T-helper 17 cell (primary cell): ENCODE measurements around the gene XYLT1. TPM values are rescaled to one million over a fixed set of nuclear protein-coding genes. Genes with fewer than 3 reads are reported as not detected.

Experiments used
- ATAC-seq: fragments of 150-1000 bp; cut with Tn5 transposase; 2 replicates; pipeline ENCODE4 v1.10.0; 2021; ENCODE audit warnings: mild to moderate bottlenecking, moderate library complexity
- DNase-seq, 3 donors: peaks; one replicate each; pipeline versions ENCODE4 v3.0.0 to v3.0.0-alpha.2; 2020 to 2021
- H3K9me3 ChIP-seq: one replicate; pipeline ENCODE4 v1.7.0; 2013; ENCODE audit warnings: low read length, mild to moderate bottlenecking; ENCODE audit not compliant: control insufficient read depth, poor library complexity, severe bottlenecking
- H3K27ac Mint-ChIP-seq: one replicate; pipeline ENCODE4 v1.8.0; 2022; ENCODE audit warnings: mild to moderate bottlenecking, moderate library complexity, mixed read lengths
- H3K27me3 Mint-ChIP-seq: one replicate; pipeline ENCODE4 v1.8.0; 2022; ENCODE audit warnings: mixed read lengths
- H3K36me3 Mint-ChIP-seq: one replicate; pipeline ENCODE4 v1.8.0; 2022; ENCODE audit warnings: low read depth, mixed read lengths
- H3K4me1 Mint-ChIP-seq: one replicate; pipeline ENCODE4 v1.8.0; 2022; ENCODE audit warnings: mild to moderate bottlenecking, mixed read lengths
- H3K4me3 Mint-ChIP-seq: one replicate; pipeline ENCODE4 v1.8.0; 2022; ENCODE audit warnings: mild to moderate bottlenecking, moderate library complexity, mixed read lengths
- total RNA-seq, 4 donors: library from RNA in 2 of 4; stranded (reverse) in 2 of 4; gene quantifications; one replicate each; pipeline ENCODE4 v1.2.3 and lab custom pipeline; 2022 to 2026

The XYLT1 gene
- total RNA-seq, 2 donors from 2014 or later: 33.8 to 57.3 TPM

DNA sequence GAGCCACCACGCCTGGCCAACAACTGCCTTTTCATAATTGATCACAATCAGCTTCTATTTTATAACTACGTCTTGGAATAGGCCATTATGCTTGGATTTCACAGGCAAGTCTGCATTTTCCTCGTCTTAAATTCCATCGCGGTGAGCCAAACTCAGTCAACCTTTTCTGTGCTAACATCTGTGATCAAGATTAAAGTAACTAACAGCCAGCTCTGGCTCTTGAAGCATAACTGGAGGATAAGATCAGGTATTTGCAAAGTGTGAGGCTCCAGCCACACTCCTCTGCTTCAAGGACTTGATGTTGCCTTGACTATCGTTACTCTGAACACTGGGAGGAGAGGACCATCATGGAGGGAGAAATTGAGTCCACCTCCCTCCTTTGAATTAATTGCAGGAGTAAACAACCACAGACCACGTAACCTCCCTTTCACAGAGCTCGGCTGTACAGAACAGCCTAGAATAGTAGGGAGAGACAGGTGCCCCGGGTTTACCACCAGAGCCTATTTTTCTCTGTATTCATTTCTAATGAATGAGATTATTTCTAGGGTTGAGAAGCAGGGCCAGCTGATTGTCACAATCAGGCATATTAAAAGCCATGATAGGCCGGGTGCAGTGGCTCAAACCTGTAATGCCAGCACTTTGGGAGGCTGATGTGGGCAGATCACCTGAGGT is 143.0 kb downstream of the XYLT1 start:
- no peaks in the 10 kb centered on the region for H3K9me3 ChIP-seq
- ATAC-seq: no peak
- no peak for DNase-seq
- Mint-ChIP-seq H3K27me3 (no peaks in the 10 kb centered on the region), H3K36me3 (peaks cover 2% of the 10 kb centered on the region), H3K4me3 (no peak overlapping the region), H3K27ac (peak overlapping the region; percentile 9), H3K4me1 (peaks cover 13% of the 10 kb centered on the region)

DNA sequence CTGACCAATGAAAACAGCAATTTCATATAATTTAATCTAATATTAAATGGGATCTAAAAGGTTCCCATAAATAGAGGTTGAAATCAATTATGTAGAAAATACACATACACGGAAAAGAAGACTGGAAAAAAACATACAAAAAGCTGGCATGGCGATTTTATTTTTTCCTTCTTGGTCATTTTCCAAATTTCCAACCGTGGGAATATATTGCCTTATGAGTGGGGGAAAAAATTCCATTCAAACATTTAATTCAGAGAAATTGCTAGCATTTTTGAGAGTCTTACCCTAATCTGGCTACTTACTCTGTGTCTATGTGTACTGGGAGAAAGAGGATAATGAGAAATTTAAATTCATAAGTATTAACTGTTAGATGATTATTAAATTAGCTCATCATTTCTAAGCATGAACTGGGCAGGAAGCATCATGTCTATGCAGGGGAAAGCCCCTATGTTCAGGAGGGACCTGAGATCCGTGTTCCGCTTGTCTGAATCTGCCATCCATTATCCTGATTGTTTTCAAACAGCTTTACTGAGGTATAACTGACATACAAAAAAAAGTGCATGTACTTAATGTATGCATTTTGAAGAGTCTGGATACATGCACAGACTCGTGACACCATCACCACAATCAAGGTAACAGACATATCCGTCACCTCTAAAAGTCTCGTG is 145.2 kb downstream of the XYLT1 start:
- no peaks in the 10 kb centered on the region for H3K9me3 ChIP-seq
- H3K36me3 Mint-ChIP-seq: no peaks in the 10 kb centered on the region
- H3K4me3 Mint-ChIP-seq: no peak overlapping the region
- ATAC-seq: no peak
- no peaks in the 10 kb centered on the region for H3K27me3 Mint-ChIP-seq
- no peak for DNase-seq
- peaks cover 18% of the 10 kb centered on the region for H3K4me1 Mint-ChIP-seq
- no peak overlapping the region for H3K27ac Mint-ChIP-seq

DNA sequence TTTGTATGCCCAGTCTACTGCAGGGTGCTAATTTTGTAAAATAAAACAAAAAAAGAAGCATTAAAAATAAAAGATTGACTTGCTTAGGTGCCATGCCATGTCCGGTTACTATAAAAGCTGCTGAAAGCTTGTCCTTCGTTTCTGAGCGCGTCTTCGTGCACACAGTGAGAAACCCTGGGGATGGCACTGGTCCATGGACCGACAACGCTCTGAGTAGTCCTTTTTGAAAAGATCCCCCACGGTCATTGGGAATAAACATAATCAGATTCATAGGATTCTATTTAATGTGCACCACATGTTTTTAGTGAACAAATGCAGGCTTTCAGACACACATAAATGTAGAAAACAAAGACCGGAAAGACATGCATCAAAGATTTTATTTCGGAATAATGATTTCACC is 146.3 kb downstream of the XYLT1 start:
- no peaks in the 10 kb centered on the region for H3K9me3 ChIP-seq
- ATAC-seq: no peak
- no peaks in the 10 kb centered on the region for H3K27me3 Mint-ChIP-seq
- H3K4me1 Mint-ChIP-seq: peaks cover 23% of the 10 kb centered on the region
- no peak for DNase-seq
- no peak overlapping the region for H3K27ac Mint-ChIP-seq
- no peaks in the 10 kb centered on the region for H3K36me3 Mint-ChIP-seq
- H3K4me3 Mint-ChIP-seq: no peak overlapping the region

DNA sequence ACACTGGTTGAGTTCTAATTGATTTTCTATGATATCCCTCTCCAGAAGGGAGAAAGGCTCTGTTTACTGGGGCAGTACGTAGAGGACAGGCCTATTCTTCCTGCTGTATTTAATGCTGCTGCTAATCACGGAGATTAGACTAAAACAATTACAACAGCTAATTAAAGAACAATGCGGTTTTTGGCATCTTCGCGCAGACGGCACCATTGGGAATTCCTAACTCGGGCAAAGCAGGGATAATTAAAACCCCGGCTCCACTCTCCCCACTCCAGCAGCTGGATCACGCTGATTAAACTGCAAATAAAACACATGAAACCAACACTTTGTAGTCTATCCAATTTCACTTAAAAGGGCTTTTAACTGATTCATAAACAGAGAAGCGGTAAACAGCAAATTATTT is 147.6 kb downstream of the XYLT1 start:
- peaks cover 22% of the 10 kb centered on the region for H3K4me1 Mint-ChIP-seq
- H3K27me3 Mint-ChIP-seq: no peaks in the 10 kb centered on the region
- no peak for ATAC-seq
- DNase-seq: no peak
- H3K27ac Mint-ChIP-seq: no peak overlapping the region
- H3K9me3 ChIP-seq: no peaks in the 10 kb centered on the region
- H3K36me3 Mint-ChIP-seq: no peaks in the 10 kb centered on the region
- no peak overlapping the region for H3K4me3 Mint-ChIP-seq

DNA sequence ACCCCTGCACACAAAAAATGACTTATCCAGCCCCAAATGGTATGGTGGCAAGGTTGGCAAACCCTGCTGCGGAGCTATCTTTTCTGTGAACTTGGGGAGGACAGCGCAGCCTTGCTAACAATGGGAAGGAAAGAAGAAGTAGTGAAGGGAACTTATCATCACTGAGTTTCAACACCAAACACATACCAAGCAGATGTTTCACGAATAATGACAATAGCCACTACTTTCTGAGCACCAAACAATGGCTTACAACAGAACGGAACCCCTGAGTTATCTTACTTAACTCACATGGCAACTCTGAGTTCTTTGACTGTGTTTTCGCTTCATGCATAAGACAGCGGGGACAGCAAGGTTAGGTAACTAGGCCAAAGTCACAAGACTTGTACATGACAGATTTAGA is 148.9 kb downstream of the XYLT1 start:
- Mint-ChIP-seq H3K4me1 (peaks cover 29% of the 10 kb centered on the region), H3K27ac (no peak overlapping the region), H3K4me3 (no peak overlapping the region), H3K36me3 (no peaks in the 10 kb centered on the region), H3K27me3 (no peaks in the 10 kb centered on the region)
- ATAC-seq (no peak), DNase-seq (no peak)
- no peaks in the 10 kb centered on the region for H3K9me3 ChIP-seq

DNA sequence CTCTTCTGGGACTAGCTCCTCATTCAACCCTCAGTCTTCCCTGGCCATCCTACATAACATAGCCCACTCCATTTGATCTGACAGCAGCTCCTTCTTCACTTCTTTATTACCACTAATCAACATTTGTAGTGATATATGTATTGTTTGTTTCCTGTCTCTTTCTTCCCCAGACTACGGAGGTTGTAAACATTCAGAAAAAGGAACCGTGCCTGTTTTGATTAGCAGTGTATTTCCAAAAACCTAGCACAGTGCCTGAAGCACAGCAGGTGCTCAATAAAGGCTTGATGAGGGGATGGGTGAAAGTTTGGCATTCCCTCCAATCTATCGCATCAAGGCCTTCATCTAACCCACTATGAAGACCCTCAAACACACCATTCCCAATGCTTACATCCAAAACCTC is 150.8 kb downstream of the XYLT1 start:
- DNase-seq (no peak), ATAC-seq (no peak)
- no peak overlapping the region for H3K4me3 Mint-ChIP-seq
- no peaks in the 10 kb centered on the region for H3K27me3 Mint-ChIP-seq
- H3K4me1 Mint-ChIP-seq: peaks cover 36% of the 10 kb centered on the region
- no peaks in the 10 kb centered on the region for H3K36me3 Mint-ChIP-seq
- peak overlapping the region; percentile 67 for H3K27ac Mint-ChIP-seq
- H3K9me3 ChIP-seq: no peaks in the 10 kb centered on the region

DNA sequence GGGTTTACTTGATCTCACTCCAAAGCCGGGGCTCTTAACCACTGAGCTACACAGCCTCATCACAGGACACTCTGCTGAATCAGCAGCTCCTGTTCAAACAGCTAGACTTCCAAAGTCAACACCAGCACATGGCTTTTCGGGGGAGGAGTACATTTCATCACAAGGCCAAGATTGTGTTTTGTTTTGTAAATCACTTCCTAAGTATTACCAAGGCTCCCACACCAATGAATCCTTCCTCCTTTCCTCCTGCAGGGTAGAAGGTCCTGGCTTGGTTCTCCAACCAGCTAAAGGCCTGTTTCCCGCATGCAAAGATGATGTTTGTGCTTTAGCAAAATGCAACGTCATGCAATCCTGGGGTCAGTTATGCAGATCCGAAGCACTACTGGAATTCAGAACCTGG is 152.5 kb downstream of the XYLT1 start:
- Mint-ChIP-seq H3K27ac (no peak overlapping the region), H3K4me3 (no peak overlapping the region), H3K36me3 (no peaks in the 10 kb centered on the region), H3K4me1 (peaks cover 42% of the 10 kb centered on the region), H3K27me3 (no peaks in the 10 kb centered on the region)
- no peaks in the 10 kb centered on the region for H3K9me3 ChIP-seq
- DNase-seq: no peak
- ATAC-seq: no peak

DNA sequence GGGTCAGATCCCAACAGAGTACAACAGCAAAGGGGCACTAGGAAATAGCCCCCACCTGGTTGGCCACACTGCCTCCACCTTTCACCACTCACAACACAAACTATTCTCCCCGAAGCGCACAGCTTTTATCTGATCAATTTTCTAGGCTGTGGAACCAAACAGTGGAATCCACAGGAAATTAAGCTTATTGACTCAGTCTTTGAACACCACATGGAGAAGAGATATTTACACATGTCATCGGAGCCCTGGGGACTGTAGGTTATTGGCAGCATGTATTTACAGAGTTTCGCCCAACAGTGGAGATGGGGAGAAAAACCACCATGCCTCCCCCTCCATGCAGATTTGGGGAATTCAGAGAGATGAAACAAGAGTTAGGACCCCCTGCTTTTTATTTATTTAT is 154.8 kb downstream of the XYLT1 start:
- H3K4me1 Mint-ChIP-seq: peaks cover 36% of the 10 kb centered on the region
- no peak for DNase-seq
- no peak overlapping the region for H3K27ac Mint-ChIP-seq

DNA sequence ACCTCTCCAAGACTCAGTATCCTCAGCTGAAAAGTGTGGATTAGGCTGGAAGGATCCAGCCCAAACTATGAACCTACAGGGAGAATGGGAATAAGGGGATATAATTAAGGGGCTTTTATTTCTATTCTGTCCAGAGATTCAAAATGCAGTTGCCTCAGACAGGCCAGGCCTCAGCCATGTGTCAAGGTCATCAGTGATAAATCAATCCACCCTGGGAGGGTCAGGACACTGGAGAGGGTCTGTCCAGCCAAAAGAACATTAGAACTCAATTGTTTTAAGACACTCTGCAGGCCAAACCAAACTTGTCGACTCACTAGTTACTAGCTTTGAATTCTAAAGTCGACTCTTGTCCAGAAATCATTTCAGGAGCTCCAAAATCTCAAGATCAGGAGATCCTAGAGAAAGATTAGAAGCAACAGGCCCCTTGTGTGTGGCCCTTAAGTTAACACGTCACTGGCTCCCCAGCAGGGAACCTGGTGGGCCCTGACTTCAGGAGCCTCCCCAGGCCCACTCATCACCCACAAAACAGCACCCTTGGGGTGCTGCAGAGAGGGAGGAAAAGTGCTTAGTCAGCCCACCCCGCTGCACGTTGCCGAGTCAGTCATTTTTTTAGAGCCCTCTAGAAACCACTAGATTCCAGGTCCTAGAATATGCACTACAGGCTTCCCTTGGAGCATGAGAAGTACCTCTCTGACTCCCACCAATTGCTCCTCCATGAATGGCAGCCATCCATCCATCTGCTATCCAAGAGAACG is 156.8 kb downstream of the XYLT1 start:
- Mint-ChIP-seq H3K27ac (peak overlapping the region; percentile 68), H3K27me3 (no peaks in the 10 kb centered on the region), H3K4me3 (no peak overlapping the region), H3K36me3 (no peaks in the 10 kb centered on the region), H3K4me1 (peaks cover 29% of the 10 kb centered on the region)
- DNase-seq (no peak), ATAC-seq (no peak)
- H3K9me3 ChIP-seq: no peaks in the 10 kb centered on the region

More for the DNA sequence above, 154.8 kb downstream of the XYLT1 start:
- ATAC-seq: no peak
- no peaks in the 10 kb centered on the region for H3K27me3 Mint-ChIP-seq
- no peak overlapping the region for H3K4me3 Mint-ChIP-seq
- no peaks in the 10 kb centered on the region for H3K9me3 ChIP-seq
- H3K36me3 Mint-ChIP-seq: no peaks in the 10 kb centered on the region

DNA sequence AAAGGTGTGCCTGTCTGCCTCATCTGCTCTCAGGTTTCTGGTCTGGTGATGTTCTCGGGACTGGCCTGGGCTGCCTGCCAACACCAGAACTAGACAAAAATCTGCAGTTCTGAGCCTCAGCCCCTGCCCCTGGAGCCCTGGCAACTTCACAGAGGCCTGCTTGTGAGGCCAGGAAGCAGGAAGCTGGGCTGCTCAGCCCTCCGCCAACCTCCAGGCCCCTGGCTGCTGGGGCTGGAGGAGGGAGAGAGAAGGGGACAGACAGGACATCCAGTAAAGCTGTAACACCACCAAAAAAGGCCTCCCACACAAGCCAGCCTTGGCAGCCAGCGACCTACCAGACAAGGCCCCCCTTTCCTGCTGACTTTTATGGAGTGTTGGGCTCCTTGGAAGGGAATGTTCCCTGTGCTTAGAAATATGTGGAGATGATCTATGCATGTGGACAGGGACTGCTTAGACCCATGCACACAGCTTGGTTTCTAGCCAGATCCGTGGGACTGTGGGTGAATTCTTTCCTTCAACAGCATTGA is 157.6 kb downstream of the XYLT1 start:
- ATAC-seq (no peak), DNase-seq (no peak)
- no peak overlapping the region for H3K4me3 Mint-ChIP-seq

DNA sequence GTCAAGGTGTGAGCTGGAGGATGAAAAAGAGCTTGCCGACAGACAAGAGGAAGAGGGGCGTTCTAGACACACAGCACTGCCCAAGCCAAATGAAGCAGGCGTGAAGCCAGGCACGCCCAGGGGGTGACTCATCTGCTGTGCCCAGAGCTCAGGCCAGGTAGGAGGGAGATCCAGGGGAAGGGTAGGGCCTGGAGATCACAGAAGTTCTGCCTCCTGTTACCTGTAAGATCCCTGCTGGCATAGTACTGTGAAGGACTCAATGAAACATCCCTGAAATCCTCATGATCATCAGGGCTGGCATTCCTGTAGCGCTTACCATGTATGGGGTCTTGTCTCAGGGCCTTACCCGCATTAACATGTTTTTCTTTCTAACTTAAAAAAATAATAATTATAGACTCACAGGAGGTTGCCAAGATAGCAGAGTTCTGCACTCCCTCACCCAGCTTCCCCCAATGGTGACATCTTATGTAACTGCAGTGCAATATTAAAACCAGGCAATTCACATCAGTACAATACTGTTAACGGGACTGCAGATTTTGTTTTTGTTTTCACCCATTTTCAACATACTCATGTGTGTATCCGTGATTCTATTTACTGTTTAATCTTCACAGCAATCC is 158.6 kb downstream of the XYLT1 start:
- no peak overlapping the region for H3K4me3 Mint-ChIP-seq
- ATAC-seq (no peak), DNase-seq (no peak)
- H3K27ac Mint-ChIP-seq: no peak overlapping the region
- no peaks in the 10 kb centered on the region for H3K36me3 Mint-ChIP-seq
- no peaks in the 10 kb centered on the region for H3K27me3 Mint-ChIP-seq
- H3K4me1 Mint-ChIP-seq: peaks cover 20% of the 10 kb centered on the region
- H3K9me3 ChIP-seq: no peaks in the 10 kb centered on the region

More for the DNA sequence above, 157.6 kb downstream of the XYLT1 start:
- Mint-ChIP-seq H3K27me3 (no peaks in the 10 kb centered on the region), H3K27ac (peak overlapping the region; percentile 41), H3K36me3 (no peaks in the 10 kb centered on the region), H3K4me1 (peaks cover 27% of the 10 kb centered on the region)
- no peaks in the 10 kb centered on the region for H3K9me3 ChIP-seq

DNA sequence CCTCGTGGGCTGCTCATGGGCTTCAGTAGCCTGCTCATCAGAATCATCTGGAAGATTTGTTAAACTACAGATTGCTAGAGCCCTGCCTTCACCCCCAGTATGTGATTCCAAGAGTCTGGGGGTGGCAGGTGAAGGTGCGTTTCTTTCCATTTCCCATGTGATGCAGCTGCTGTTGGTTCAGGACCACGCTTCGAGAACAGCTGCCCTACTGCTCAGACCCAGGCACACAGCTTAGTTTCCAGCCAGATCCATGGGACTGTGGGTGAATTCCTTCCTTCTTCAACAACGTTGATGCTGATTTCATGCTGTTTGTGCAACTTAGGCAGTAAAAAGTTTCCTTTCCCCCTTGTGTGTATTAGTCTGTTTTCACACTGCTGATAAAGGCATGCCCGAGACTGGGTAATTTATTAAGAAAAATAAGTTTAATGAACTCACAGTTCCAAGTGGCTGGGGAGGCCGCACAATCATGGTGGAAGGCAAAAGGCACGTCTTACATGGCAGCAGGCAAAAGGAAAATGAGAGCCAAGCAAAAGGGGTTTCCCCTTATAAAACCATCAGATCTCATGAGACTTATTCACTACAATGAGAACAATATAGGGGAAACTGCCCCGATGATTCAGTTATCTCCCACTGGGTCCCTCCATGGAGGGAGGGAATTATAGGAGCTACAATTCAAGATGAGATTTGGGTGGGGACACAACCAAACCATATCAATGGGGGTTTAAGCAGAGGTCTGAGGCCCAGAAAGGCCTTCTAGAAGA is 159.2 kb downstream of the XYLT1 start:
- H3K4me3 Mint-ChIP-seq: no peak overlapping the region
- no peaks in the 10 kb centered on the region for H3K9me3 ChIP-seq
- no peak overlapping the region for H3K27ac Mint-ChIP-seq
- no peaks in the 10 kb centered on the region for H3K27me3 Mint-ChIP-seq
- H3K4me1 Mint-ChIP-seq: peaks cover 20% of the 10 kb centered on the region
- H3K36me3 Mint-ChIP-seq: no peaks in the 10 kb centered on the region
- ATAC-seq: no peak
- no peak for DNase-seq
